Measurements from ENCODE around the gene HECTD2. TPM values are rescaled to one million over a fixed set of nuclear protein-coding genes. Genes with fewer than 3 reads are reported as not detected.
A peak's percentile ranks its signal among the peaks of the same experiment; 100 is the strongest.
"Not testable (repeated sequence)": the region's sequence is repeated elsewhere in the genome, so short reads cannot be mapped to it uniquely, and the experiment has no call there.

HECTD2 gene
- total and polyA plus RNA-seq, 9 of the 15 experiments (the other 6 are each of a cell fraction or from before 2014, with no cell fraction given), result 1.3 to 5.9 (median 3.9) TPM

DNA sequence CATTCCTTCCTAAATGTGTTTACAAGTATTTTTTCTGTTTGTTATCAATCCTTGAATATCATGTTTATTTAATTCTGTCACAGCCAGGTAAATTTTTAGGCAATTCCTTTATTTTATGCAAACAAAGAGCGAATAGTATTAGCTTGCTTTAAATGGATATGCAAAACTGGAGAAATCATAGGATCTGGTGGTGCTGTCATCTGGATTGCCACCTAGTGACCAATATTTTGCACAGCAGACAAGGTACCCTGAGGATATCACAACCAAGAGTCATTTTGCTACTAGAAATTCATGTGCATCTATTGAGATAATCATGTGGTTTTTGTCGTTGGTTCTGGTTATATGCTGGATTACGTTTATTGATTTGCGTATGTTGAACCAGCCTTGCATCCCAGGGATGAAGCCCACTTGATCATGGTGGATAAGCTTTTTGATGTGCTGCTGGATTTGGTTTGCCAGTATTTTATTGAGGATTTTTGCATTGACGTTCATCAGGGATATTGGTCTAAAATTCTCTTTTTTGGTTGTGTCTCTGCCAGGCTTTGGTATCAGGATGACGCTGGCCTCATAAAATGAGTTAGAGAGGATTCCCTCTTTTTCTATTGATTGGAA is 40.1 kb upstream of the HECTD2 start:
- not testable (repeated sequence) for H4K20me1 ChIP-seq (replicated peaks; ENCODE audit: control insufficient read depth, insufficient read depth, low read length); FAIRE-seq
- ATAC-seq, result 0 out of 3 replicates have a peak, but pooled peaks have one; percentile 51

More for the DNA sequence above, 40.1 kb upstream of the HECTD2 start:
- H3K4me1 ChIP-seq (replicated peaks in 1 of 2; ENCODE audit: control insufficient read depth in 2 of 2, insufficient read depth in 2 of 2, low read length in 2 of 2); H3K79me2 ChIP-seq (ENCODE audit: control insufficient read depth, insufficient read depth, low read length); H3K4me2 ChIP-seq (ENCODE audit: insufficient read depth, low read length); H3K27me3 ChIP-seq (ENCODE audit: control insufficient read depth in 2 of 2, insufficient read depth in 2 of 2, low read length in 2 of 2); BruUV-seq (replicated peaks); H3K4me3 ChIP-seq; H3K9me3 ChIP-seq (replicated peaks; ENCODE audit: control insufficient read depth, insufficient read depth, low read depth, low read length); H3K9me1 ChIP-seq (ENCODE audit: control insufficient read depth, insufficient read depth, low read length); CTCF ChIA-PET (ENCODE audit: low intra/inter-chr PET ratio); in situ Hi-C loops (cut with MboI); H3K36me3 ChIP-seq (ENCODE audit: control insufficient read depth, insufficient read depth, low read length); H2AFZ ChIP-seq (ENCODE audit: low read depth, low read length); intact Hi-C loops (cut with micrococcal nuclease); H3K27ac ChIP-seq (ENCODE audit: extremely low read depth, low read depth, low read length); H3K9ac ChIP-seq (ENCODE audit: insufficient read depth in 1 of 2, low read depth in 2 of 2, low read length in 2 of 2): not testable (repeated sequence)
- WGBS (ENCODE audit: insufficient coverage, low coverage, missing lambda C conversion rate), result 2% methylated on average over 4 of the region's 6 CpGs
- TF ChIP-seq, protein P1, sequence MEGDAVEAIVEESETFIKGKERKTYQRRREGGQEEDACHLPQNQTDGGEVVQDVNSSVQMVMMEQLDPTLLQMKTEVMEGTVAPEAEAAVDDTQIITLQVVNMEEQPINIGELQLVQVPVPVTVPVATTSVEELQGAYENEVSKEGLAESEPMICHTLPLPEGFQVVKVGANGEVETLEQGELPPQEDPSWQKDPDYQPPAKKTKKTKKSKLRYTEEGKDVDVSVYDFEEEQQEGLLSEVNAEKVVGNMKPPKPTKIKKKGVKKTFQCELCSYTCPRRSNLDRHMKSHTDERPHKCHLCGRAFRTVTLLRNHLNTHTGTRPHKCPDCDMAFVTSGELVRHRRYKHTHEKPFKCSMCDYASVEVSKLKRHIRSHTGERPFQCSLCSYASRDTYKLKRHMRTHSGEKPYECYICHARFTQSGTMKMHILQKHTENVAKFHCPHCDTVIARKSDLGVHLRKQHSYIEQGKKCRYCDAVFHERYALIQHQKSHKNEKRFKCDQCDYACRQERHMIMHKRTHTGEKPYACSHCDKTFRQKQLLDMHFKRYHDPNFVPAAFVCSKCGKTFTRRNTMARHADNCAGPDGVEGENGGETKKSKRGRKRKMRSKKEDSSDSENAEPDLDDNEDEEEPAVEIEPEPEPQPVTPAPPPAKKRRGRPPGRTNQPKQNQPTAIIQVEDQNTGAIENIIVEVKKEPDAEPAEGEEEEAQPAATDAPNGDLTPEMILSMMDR (IDR thresholded peaks at IDR 0.05 in 2 of 3, conservative IDR thresholded peaks at IDR 0.05 in 1 of 3; ENCODE audit: insufficient read depth in 2 of 3, low read depth in 1 of 3, low read length in 3 of 3), result peak; percentile 25 to 52 (median 31); a peak in 3 of 6 replicates
- peak; percentile 32 to 45; a peak in 3 of 4 replicates for TF ChIP-seq RAD21 (CRISPR knock-in tag; conservative IDR thresholded peaks at IDR 0.05 in 1 of 2, IDR thresholded peaks at IDR 0.05 in 1 of 2)
- peak; percentile 7 to 20 (median 12) for DNase-seq (ENCODE audit: extremely low read depth in 1 of 4, low spot score in 3 of 4)
- POLR2A ChIA-PET, result interaction anchor here (1.0 kb wide), 1 partner anchor 11 kb away, joined by 3 read pairs; no protein-coding TSS in a partner anchor

Measured in K562 (cell line).